Sigmoid colon (tissue), 7 donors: ENCODE measurements around the gene MCC. TPM values are rescaled to one million over a fixed set of nuclear protein-coding genes. Genes with fewer than 3 reads are reported as not detected.

Experiments used
- DNase-seq: peaks from one replicate; pipeline ENCODE4 v3.0.0-alpha.2; 2019
- H3K27ac ChIP-seq, 4 donors: fragments of 200-600 bp; sonication (generic); one replicate each; pipeline ENCODE4 v1.5.1; 2016 to 2019; ENCODE audit warnings: mild to moderate bottlenecking in 1 of 4
- H3K27me3 ChIP-seq, 3 donors: fragments of 200-600 bp; sonication (generic); one replicate each; pipeline ENCODE4 v1.5.1; 2019; ENCODE audit warnings: mild to moderate bottlenecking in 1 of 3
- H3K36me3 ChIP-seq, 4 donors: fragments of 200-600 bp; sonication (generic); one replicate each; pipeline ENCODE4 v1.5.1; 2016 to 2019
- H3K4me1 ChIP-seq, 4 donors: fragments of 200-600 bp; sonication (generic); one replicate each; pipeline ENCODE4 v1.5.1; 2017 to 2019
- H3K4me3 ChIP-seq, 4 donors: fragments of 200-600 bp; sonication (generic); one replicate each; pipeline ENCODE4 v1.5.1; 2017 to 2019; ENCODE audit warnings: mild to moderate bottlenecking in 2 of 4, moderate library complexity in 1 of 4
- H3K9me3 ChIP-seq, 4 donors: fragments of 200-600 bp in 3 of 4; sonication (generic) in 3 of 4; one replicate each; pipeline versions ENCODE4 v1.5.1 to v1.6.1; 2013 to 2019
- CTCF ChIP-seq, 4 experiments: fragments of 450-650 bp in 3 of 4; fragments of 200-600 bp in 1 of 4; IDR thresholded peaks; one replicate each; pipeline ENCODE4 v1.5.1; 2016 to 2019; ENCODE audit warnings: antibody characterized with exemption in 4 of 4, mild to moderate bottlenecking in 3 of 4, moderate library complexity in 2 of 4
- EP300 ChIP-seq, 4 donors: sonication (generic); formaldehyde crosslinking; IDR thresholded peaks; one replicate each; pipeline ENCODE4 v1.6.1; 2017; ENCODE audit warnings: antibody characterized with exemption in 4 of 4
- POLR2A ChIP-seq, 2 donors: fragments of 450-650 bp; IDR thresholded peaks; one replicate each; pipeline ENCODE4 v1.6.1; 2016; ENCODE audit warnings: antibody characterized with exemption in 2 of 2, mild to moderate bottlenecking in 2 of 2, moderate library complexity in 2 of 2
- POLR2AphosphoS5 ChIP-seq, 4 donors: sonication (generic); formaldehyde crosslinking; IDR thresholded peaks; one replicate each; pipeline ENCODE4 v1.6.1; 2017; ENCODE audit warnings: antibody characterized with exemption in 4 of 4
- WGBS, 2 donors: extraction: QIAGEN DNeasy Blood & Tissue Kit; methylation state at CpG; one replicate each; pipeline ENCODE4 v1.1.7; 2013; 5-methylcytosine and 5-hydroxymethylcytosine counted together
- intact Hi-C: fragments of 100-400 bp; cut with DNase I; formaldehyde crosslinking; loops from one replicate; pipeline ENCODE4 v1.15.1; 2023
- polyA plus RNA-seq, 3 donors: library from polyadenylated mRNA; stranded (reverse); fragments of 200-250 nt; gene quantifications; one replicate each; pipeline ENCODE4 v1.2.3, GENCODE V29; 2013
- total RNA-seq, 4 donors: library from RNA; depleted of rRNA; stranded (reverse); fragments of >200 nt; gene quantifications; one replicate each; pipeline ENCODE4 v1.1.0, GENCODE V29; 2016
- donor health status: healthy with polysubstance abuse.
- donor health status: Bipolar disorder and iron deficiency.
- donor health status: healthy.

MCC gene
- total and polyA plus RNA-seq, 7 donors: 0.69 to 14.0 (median 9.1) TPM

- TF ChIP-seq POLR2A (IDR thresholded peaks at IDR 0.05): no peak
- TF ChIP-seq EP300 (IDR thresholded peaks at IDR 0.05): no peak
- TF ChIP-seq POLR2AphosphoS5 (IDR thresholded peaks at IDR 0.05): no peak
- no peak for TF ChIP-seq CTCF (IDR thresholded peaks at IDR 0.05)
Measured at GRCh38 chr5:113357696-113358476, 130.4 kb downstream of the MCC start.

DNA sequence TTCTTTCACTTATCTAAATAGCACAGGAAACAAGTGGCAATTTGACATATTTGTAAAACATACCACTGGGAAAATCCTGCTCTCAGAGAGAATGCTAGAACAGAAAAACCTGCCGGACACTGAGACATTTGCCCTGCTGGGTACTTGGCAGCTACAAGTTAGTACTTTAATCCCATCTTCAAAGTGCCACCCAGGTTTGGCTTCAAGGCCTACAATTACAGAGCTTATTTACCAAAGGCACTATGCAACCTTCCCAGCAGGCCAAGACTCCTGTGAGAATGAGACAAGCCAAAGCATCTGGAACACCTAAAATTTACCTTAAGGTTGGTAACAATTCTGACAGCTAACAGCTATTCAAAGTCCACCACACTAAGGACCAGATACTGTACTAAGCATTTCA lies 131.8 kb downstream of the MCC start:
- no peaks in the 10 kb centered on the region for H3K36me3 ChIP-seq

More at GRCh38 chr5:113357696-113358476, 130.4 kb downstream of the MCC start:
- Histone ChIP-seq H3K4me3 (no peak overlapping the region), H3K36me3 (no peaks in the 10 kb centered on the region), H3K9me3 (no peaks in the 10 kb centered on the region), H3K27ac (no peak overlapping the region), H3K4me1 (peaks cover 0 to 22% (median 16%) of the 10 kb centered on the region in 4 donors), H3K27me3 (no peaks in the 10 kb centered on the region)
- whole genome bisulfite sequencing, 2 donors: 75 to 90% methylated on average over 3 of the region's 3 CpGs
- DNase-seq: no peak
- intact Hi-C loops: no loop called here

DNA sequence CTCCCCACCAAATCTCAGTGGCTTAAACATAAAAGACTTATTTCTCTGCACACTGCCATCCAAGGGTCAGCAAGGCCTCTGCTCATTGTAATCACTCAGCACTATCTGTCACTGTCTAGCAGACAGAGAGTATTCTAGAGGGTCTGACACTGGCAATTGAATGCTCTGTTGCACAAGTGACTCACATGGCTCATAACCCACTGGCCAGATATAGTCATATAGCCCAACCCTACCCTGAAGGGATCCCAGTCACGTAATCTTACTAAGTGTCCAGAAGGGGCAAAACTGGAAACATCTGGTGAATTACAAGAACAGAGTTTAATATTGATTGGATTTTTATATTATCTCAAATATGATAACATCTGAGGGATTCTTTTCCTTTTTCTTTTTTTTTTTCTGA lies 134.2 kb downstream of the MCC start:
- WGBS, 2 donors: 46 to 97% methylated on average over 1 of the region's 1 CpG
- Histone ChIP-seq H3K27ac (no peak overlapping the region), H3K9me3 (no peaks in the 10 kb centered on the region), H3K36me3 (no peaks in the 10 kb centered on the region), H3K27me3 (no peaks in the 10 kb centered on the region), H3K4me1 (peaks cover 0 to 13% (median 10%) of the 10 kb centered on the region in 4 donors), H3K4me3 (no peak overlapping the region)
- intact Hi-C loops: no loop called here
- DNase-seq: no peak
- no peak for TF ChIP-seq POLR2A (IDR thresholded peaks at IDR 0.05)
- no peak for TF ChIP-seq CTCF (IDR thresholded peaks at IDR 0.05)
- TF ChIP-seq EP300 (IDR thresholded peaks at IDR 0.05): no peak
- TF ChIP-seq POLR2AphosphoS5 (IDR thresholded peaks at IDR 0.05): no peak

More for the DNA sequence above, 131.8 kb downstream of the MCC start:
- H3K4me3 ChIP-seq: no peak overlapping the region
- DNase-seq: no peak
- no peak overlapping the region for H3K27ac ChIP-seq
- WGBS, 2 donors: 48 to 86% methylated on average over 1 of the region's 1 CpG
- peaks cover 0 to 22% (median 16%) of the 10 kb centered on the region in 4 donors for H3K4me1 ChIP-seq
- no peaks in the 10 kb centered on the region for H3K9me3 ChIP-seq
- intact Hi-C loops: no loop called here
- TF ChIP-seq EP300 (IDR thresholded peaks at IDR 0.05): no peak
- H3K27me3 ChIP-seq: no peaks in the 10 kb centered on the region

DNA sequence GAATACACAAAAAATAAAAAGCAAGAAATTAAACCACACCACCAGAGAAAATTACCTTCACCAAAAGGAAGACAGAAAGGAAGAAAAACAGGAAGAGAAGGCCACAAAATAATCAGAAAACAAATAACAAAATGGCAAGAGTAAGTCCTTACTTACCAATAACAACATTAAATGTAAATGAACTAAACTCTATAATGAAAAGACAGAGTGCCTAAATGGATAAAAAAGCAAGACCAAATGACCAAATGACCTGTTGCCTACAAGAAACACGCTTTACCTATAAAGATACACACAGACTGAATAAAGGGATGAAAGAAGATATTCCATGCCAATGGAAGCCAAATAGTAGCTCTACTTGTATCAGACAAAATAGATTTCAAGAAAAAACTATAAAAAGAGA lies 140.7 kb downstream of the MCC start:
- Histone ChIP-seq H3K4me3 (no peak overlapping the region), H3K27ac (no peak overlapping the region), H3K4me1 (no peaks in the 10 kb centered on the region), H3K9me3 (no peaks in the 10 kb centered on the region), H3K27me3 (no peaks in the 10 kb centered on the region), H3K36me3 (no peaks in the 10 kb centered on the region)
- 84 to 98% methylated on average over 1 of the region's 1 CpG for whole genome bisulfite sequencing, 2 donors
- DNase-seq: no peak
- TF ChIP-seq POLR2AphosphoS5 (IDR thresholded peaks at IDR 0.05) (no peak), POLR2A (IDR thresholded peaks at IDR 0.05) (no peak), EP300 (IDR thresholded peaks at IDR 0.05) (no peak), CTCF (IDR thresholded peaks at IDR 0.05) (no peak)
- intact Hi-C loops: no loop called here

- no peaks in the 10 kb centered on the region for H3K27me3 ChIP-seq
- no peak for TF ChIP-seq POLR2A (IDR thresholded peaks at IDR 0.05)
- TF ChIP-seq POLR2AphosphoS5 (IDR thresholded peaks at IDR 0.05): no peak
- no peak for TF ChIP-seq CTCF (IDR thresholded peaks at IDR 0.05)
- TF ChIP-seq EP300 (IDR thresholded peaks at IDR 0.05): no peak
- no peak overlapping the region for H3K4me3 ChIP-seq
- H3K9me3 ChIP-seq: no peaks in the 10 kb centered on the region
- H3K36me3 ChIP-seq: no peaks in the 10 kb centered on the region
- intact Hi-C loops: no loop called here
- 83 to 86% methylated on average over 5 of the region's 5 CpGs for WGBS, 2 donors
- no peak for DNase-seq
- no peaks in the 10 kb centered on the region for H3K4me1 ChIP-seq
- H3K27ac ChIP-seq: no peak overlapping the region
Measured at GRCh38 chr5:113344973-113345940, 143.0 kb downstream of the MCC start.
